ENCODE data around the gene SPATA2. TPM values are rescaled to one million over a fixed set of nuclear protein-coding genes. Genes with fewer than 3 reads are reported as not detected.

SPATA2 gene
- total and polyA plus RNA-seq, 7 donors: 6.7 to 16.3 (median 8.1) TPM

- WGBS, 3 donors: 84 to 97% (median 95%) methylated on average over 4 of the region's 4 CpGs
- no peak for DNase-seq
- Histone ChIP-seq H3K27me3 (ENCODE audit: insufficient read depth in 3 of 3, low read length in 2 of 3) (no peaks in the 10 kb centered on the region), H3K27ac (no peak overlapping the region), H3K4me1 (no peaks in the 10 kb centered on the region), H3K9me3 (no peaks in the 10 kb centered on the region), H3K4me3 (no peak overlapping the region), H3K36me3 (ENCODE audit: insufficient read depth in 1 of 2, low read depth in 1 of 2) (peaks cover 3 to 86% of the 10 kb centered on the region in 2 donors)
- intact Hi-C loops (cut with DNase I): loop anchor here in 1 of 2 donors (1.0 kb wide), 1 partner anchor 23 kb away; no protein-coding TSS in a partner anchor
- no peak for TF ChIP-seq CTCF (IDR thresholded peaks at IDR 0.05)
- no peak for ATAC-seq
Measured at GRCh38 chr20:49877386-49877921, 37.9 kb downstream of the SPATA2 start.

GRCh38 chr20:49874696-49875095, 40.6 kb downstream of the SPATA2 start:
- intact Hi-C loops (cut with DNase I): no loop called here
- peaks cover 3 to 73% of the 10 kb centered on the region in 2 donors for H3K36me3 ChIP-seq (ENCODE audit: insufficient read depth in 1 of 2, low read depth in 1 of 2)
- ATAC-seq (no peak), DNase-seq (no peak)
- H3K4me3 ChIP-seq: no peak overlapping the region
- H3K9me3 ChIP-seq: no peaks in the 10 kb centered on the region
- H3K27me3 ChIP-seq (ENCODE audit: insufficient read depth in 3 of 3, low read length in 2 of 3): no peaks in the 10 kb centered on the region
- WGBS, 3 donors: 92 to 98% (median 94%) methylated on average over 6 of the region's 6 CpGs
- peaks cover 11% of the 10 kb centered on the region for H3K4me1 ChIP-seq
- no peak overlapping the region for H3K27ac ChIP-seq
- TF ChIP-seq CTCF (IDR thresholded peaks at IDR 0.05): no peak

- H3K27ac ChIP-seq: no peak overlapping the region
- no peaks in the 10 kb centered on the region for H3K27me3 ChIP-seq (ENCODE audit: insufficient read depth in 3 of 3, low read length in 2 of 3)
- no peaks in the 10 kb centered on the region for H3K9me3 ChIP-seq
- intact Hi-C loops (cut with DNase I): no loop called here
- no peak overlapping the region for H3K4me3 ChIP-seq
- peaks cover 3 to 73% of the 10 kb centered on the region in 2 donors for H3K36me3 ChIP-seq (ENCODE audit: insufficient read depth in 1 of 2, low read depth in 1 of 2)
- DNase-seq (no peak), ATAC-seq (peak in 2 of 4 donors; percentile 39 to 59)
- 59 to 97% (median 86%) methylated on average over 1 of the region's 1 CpG for WGBS, 3 donors
- peaks cover 11% of the 10 kb centered on the region for H3K4me1 ChIP-seq
- TF ChIP-seq CTCF (IDR thresholded peaks at IDR 0.05): no peak
Measured at GRCh38 chr20:49872056-49872455, 43.3 kb downstream of the SPATA2 start.

- H3K36me3 ChIP-seq (ENCODE audit: insufficient read depth in 1 of 2, low read depth in 1 of 2): peaks cover 3 to 71% of the 10 kb centered on the region in 2 donors
- 91 to 94% (median 92%) methylated on average over 6 of the region's 6 CpGs for WGBS, 3 donors
- intact Hi-C loops (cut with DNase I): no loop called here
Measured at GRCh38 chr20:49871391-49871948, 43.9 kb downstream of the SPATA2 start.

More at GRCh38 chr20:49871391-49871948, 43.9 kb downstream of the SPATA2 start:
- ATAC-seq (peak in 2 of 4 donors; percentile 30 to 39), DNase-seq (no peak)
- TF ChIP-seq CTCF (IDR thresholded peaks at IDR 0.05): no peak
- peaks cover 11% of the 10 kb centered on the region for H3K4me1 ChIP-seq
- H3K9me3 ChIP-seq: no peaks in the 10 kb centered on the region
- no peak overlapping the region for H3K27ac ChIP-seq
- H3K4me3 ChIP-seq: no peak overlapping the region
- no peaks in the 10 kb centered on the region for H3K27me3 ChIP-seq (ENCODE audit: insufficient read depth in 3 of 3, low read length in 2 of 3)

Data from psoas muscle (tissue), 8 donors.